ENCODE results near the gene LLCFC1.

GRCh38 chr7:142910031-142910433 is 29.3 kb upstream of the LLCFC1 start:
- TF ChIP-seq CTCF (IDR thresholded peaks at IDR 0.05 in 4 of 5, conservative IDR thresholded peaks at IDR 0.05 in 1 of 5) (no peak), POLR2A (IDR thresholded peaks at IDR 0.05) (no peak)
